Left forelimb (tissue), 1 donor: ENCODE data around the gene TMEM63B.
"Not testable (repeated sequence)": the region's sequence is repeated elsewhere in the genome, so short reads cannot be mapped to it uniquely, and the experiment has no call there.

ENCODE experiments used
- DNase-seq: peaks from one replicate; pipeline ENCODE4 v3.0.0-alpha.2; 2018; ENCODE audit warnings: low spot score

The TMEM63B gene

DNA sequence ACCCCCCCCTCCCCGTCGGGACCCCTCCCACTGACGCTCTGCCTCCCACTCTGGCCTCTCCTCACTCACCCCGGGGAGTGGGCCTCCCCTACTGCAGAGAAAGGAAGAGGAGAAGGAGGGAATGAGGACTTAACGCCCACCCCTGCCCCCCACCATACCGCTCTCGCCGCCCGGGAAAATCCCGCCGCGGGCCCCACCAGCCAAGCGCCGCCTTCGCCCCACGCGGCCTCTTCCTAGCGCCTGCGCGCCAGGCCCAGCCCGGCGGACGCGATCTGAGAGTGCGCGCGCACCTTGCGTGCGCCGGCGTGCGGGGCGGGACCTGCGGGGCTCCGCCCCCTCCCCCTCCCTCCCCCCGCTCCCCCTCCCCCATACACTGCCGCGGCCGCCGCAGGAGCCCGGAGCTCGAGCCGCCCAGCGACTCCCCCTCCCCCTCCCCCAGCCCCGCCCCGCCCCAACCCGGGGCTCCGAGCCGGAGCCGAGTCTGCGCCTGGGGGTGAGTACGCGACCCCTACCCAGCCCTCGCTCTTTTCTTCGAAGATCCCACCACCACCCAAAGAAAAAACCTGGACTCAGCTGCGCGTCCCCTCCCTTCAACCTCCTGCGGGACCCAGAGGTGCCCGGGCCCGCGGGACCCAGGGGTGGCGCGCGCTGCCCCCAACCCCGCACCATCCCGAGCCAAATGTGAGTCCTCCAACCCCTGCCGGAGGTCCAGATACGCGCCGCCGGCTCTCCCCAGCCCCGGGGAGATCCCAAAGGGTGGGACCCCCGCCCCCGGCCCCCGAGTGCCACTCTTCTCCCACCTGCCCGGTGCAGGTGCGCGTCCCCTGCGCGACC is at the start of gene TMEM63B, which contains the start of gene MRPL14:
Gene TMEM63B, plus strand, starts transcription at position 369 of the 834 bp plus-strand sequence. CDS start 7,031 bp downstream, outside the sequence.
Gene MRPL14, minus strand, starts transcription at position 267 of the 834 bp plus-strand sequence. CDS start 10,841 bp downstream, outside the sequence.
- peak; percentile 94 for DNase-seq

DNA sequence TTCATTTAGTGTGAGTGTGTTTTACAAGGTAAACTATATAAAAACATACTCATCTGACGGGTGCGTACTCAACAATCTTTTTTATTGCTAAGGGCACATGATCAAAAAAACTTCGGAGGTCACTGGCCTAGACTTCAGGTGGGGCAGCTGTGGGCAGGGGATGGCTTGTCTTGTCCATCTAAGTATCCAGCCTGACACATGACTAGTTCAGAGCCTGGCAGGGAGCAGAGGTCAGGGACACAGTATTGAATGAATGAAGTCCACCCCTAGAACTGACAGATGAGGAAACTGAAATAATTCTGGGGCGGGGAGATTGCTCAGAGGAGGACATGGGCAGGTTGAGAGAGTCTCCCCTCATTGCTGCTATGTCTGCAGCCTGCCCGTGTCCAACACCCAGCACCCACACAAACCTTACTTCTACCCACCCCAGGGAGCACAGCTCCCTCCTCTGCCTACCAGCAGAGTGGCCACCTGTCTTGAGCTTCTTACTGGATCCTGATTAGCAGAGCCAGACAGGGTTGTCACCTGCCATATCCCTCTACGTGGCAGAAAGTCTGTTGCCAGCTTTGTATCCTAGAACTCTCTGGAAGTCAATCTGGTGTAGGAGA is 49.0 kb upstream of the TMEM63B start:
- no peak for DNase-seq

DNA sequence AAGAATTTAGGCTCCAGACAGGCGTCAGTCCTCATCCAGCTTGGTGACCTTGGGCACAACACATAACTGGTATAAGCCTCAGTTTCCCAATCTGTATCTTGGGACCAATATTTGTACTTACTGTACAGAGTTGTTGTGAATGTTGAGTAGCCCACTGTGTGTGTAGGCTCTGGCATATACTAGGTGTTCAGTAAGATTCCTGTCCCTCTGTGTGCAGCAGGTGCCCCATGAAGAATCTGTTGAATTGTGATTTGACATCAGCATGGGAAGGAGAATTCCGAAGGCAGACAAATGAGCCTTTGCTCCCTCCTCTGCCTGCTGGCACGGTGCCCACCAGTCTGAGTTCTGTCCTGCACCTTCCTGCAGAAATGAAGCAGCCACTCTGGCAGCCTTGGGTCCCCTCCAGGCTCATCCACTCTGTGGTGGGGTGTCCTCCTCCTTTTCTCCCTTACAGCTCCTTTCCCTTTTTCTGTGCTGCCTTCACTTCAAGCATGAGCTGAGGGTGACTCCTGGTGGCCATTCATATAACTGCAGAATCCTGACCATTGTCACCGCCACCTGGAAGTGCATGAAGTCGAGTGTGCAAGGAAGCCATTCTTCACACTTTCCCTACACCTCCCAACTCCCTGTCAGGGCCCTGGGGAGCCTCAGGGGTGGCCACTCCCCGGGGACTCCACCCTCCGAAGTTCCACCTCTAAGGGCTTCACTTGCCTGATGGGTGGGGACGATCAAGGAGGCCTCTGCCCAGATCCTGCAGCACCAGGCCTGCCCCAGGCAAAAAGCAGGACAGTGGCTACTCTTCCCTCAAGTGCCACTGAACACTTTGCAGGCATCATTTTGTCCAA is 48.3 kb upstream of the TMEM63B start:
- DNase-seq: peak; percentile 84

DNA sequence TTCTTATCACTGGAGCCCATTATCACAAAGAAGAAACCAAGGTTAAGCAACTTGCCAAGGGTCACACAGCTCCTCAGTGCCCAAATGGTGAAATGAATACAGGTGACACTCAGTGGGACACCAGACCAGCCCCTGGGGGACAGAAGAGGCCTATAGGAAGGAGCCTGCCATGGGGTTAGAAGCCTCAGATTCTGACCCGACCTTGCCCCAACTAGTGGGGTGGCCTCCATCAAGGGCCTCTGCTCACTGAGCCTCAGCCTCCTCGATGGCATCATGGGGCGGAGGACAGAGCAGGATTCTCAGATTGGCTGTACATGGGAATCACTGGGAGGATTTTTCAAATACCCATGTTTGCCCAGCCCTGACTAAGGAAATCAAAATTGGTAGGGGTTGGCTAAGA is 47.7 kb upstream of the TMEM63B start:
- DNase-seq: no peak

DNA sequence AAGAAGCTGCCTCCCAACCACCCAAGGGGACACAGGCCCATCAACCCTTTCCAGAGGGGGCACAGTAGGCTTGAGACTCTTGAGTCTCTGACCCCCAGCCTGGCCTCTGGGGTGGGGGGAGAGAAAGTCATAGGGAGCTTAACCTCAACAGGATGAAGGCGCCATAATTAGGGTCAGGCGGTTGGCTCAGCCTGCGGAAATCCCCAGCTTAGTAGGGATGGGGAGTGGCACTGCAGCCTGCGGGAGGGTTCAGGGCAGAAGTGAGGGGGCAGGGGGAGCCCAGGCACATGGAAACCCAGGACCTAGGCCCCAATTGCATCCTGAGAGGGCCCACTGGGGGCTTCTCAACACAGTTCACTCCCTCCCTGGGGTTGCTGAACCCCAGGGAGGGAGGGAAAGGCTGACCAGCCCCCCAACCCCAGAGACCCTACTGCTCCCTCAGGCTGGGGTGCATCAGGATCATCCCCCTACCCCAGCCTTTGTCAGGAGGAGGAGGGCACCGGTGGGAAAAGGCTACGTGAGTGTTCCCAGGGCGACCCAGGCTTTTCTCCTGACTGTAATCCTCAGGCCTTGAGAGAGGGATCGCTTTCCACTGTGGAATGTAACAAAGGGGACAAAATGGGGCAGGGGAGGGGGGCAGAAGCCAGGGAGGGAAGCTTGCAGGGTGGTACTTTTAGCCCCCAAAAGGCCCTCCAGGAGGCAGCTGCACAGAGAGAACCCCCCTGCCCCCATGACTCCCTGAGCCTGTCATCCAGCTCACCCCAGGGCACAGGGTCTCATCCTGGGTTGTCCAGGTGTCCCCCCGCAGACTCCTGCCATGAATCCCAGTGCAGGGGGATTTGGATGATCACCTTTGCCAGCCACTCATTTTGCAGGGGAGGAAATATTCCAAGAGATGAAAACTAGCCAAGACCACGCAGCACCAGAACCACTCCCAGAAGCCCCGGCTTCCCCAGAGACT is 46.5 kb upstream of the TMEM63B start:
- DNase-seq: no peak

DNA sequence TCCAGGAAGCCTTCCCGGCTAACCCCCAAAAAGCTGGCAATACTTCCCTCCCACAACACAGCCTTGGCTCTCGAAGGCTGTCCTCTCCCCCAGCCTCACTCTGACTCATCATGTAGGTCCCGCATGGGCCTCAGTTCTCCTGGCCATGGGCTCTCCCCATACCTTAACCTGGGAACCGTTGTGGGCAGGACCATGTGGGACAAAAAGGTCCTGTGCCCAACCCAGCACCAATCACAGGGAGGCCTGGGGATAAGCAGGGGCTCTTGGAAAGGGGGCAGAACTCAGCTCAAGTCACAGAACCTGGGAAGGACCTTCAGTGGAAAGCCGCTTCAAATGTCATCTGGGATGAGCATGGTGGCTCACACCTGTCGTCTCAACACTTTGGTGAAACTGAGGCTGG is 45.6 kb upstream of the TMEM63B start:
- no peak for DNase-seq

DNA sequence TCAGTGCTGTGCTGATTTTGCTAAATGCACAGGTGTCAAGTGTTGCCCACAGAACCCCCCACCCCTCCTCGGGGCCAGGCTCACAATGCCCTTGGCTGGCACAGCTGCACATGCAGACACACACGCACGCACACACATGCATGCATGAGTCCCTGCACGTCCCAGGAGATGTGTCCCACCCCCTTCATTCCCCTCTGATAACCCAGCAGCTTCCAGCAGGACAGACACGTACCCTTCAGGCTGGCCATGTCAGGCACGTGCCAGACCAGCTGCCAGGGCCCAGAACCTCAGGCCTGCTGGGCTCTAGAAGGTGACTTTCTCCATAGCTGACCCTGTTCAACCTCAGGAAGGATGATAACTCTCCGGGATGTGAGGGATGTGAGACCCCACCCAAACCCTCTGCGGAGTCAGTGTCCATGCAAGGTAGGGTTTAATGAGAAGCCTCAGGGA is 44.5 kb upstream of the TMEM63B start:
- no peak for DNase-seq

DNA sequence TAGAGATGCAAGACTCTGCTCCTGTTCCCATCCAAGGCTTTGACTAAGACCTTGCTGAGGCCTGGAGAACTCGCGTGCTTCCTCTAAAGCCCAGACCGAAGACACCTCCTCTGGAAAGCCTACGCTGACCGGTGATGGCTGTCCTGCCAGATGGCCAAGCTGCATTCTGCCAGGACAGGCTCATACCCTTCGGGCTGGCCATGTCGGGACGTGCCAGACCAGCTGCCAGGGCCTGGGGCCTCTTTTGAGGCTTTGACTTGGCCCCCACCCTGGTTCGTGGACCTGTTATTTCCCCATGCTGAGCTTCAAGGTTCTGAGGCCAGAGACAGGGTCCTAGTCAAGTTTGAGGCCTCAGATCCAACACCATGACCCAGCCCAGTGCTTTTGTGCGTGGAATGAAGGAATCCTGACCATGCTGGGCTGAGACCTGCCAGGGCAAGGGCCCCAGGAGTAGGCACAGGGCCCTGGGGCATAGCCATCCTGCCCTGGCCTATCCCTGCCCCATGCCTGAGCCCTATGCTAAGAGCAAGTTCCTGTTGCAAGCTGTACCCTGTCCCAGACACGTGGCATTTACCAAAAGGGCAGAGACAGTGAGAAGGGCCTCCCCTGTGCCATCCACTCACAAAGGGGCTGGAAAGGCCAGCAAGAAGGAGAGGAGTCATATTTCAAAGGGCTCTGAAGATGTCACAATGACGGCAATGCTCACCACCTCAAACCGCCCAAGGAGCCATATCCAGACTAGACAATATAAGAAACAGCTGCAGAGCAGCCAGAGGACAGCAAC is 42.9 kb upstream of the TMEM63B start:
- no peak for DNase-seq

DNA sequence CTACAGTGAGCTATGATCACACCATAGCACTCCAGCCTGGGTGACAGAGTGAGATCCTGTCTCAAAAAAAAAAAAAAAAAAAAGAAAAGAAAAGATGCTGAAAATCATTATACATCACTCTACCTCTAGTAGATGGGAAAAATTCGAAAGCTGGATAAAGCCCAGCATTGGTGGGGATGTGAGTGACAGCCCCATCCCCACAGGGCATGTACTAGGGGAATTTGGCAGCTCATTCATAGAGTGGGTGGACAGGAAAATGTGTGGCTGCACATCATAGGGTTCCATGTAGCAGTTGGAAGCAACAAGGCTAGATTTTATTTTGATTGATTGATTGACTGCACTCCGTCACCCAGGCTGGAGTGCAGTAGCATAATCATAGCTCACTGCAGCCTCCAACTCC is 42.1 kb upstream of the TMEM63B start:
- no peak for DNase-seq

DNA sequence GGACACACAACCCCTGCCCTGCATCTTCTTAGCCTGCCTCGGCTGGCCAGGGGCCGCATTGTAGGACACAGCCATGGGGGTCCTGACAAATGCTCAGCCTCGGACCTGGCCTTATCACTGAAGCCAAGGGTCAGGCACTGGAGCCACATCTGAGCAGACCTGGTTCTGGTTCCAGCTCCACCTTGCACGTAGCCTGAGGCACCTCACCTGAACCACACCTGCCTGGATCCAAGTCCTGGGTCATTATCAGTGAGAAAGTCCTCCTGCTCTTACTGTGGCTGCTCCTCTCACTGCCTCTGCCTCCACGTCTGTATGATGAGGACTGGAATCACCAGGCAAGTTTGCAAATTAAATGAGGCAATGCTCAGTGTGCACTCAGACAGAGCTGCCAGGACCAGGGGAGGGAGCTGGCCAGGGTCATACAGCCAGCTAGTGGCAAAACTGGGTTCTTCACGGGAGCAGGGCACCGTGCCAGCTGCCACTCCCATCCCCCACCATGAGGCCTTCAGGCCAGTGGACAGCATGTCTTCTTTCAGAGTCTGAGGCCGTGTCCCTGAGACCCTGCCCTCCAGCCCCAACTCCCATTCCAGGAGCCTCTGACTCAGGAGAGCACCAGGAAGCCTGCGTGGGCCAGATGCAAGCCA is 40.3 kb upstream of the TMEM63B start:
- no peak for DNase-seq

DNA sequence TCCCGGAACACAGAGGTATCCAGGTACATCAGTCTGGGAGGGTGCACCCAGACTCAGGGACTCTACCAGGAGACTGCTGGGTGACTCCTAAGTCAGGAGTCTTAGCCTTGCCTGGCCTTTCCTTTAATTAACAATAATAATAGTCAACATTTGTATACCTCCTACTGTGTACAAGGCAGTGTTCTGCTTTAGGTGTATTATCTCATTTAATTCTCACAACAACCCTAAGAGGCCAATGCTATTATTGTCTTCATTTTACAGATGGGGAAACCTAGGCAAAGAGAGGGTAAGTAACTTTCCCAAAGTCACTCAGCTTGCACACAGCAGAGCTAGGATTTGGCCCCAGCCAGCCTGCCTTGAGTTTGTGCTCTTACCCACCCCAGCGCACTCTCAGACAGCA is 39.7 kb upstream of the TMEM63B start:
- no peak for DNase-seq

DNA sequence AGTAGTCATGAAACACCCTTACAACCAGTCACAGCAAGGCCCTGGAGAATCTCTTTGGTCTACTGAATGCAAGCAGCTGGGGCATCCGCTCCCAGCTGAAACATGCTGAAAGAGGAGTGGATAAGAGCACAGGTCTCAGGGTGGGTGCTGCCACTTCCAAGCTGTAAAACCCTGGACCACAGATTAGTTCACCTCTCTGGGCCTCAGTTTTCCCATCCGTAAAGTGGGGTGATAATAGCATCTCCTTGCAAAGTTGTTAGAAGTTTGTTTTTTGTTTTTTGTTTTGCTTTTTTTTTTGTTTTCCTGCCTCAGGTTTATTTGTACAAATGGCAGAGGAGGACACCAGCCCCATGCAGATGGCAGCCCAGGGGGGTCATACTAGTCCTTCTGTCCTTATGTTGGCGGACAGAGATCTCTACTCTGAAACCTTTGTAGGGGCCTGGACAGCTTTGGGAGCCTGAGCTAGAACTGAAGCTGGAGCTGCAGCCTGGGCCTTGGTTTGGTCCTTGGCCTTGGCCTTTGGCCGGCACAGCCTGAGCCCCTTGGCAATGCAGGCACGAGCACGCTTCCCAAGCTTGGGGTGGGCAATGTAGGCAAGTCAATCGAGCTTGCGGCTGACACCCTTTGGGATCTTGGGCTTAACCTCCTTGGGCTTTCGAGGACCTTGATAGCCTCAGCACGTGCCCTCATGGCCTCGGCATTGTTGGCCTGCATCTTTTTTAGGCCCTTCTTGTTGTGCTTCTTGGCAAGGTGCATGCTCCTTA is 38.3 kb upstream of the TMEM63B start:
- DNase-seq: no peak

DNA sequence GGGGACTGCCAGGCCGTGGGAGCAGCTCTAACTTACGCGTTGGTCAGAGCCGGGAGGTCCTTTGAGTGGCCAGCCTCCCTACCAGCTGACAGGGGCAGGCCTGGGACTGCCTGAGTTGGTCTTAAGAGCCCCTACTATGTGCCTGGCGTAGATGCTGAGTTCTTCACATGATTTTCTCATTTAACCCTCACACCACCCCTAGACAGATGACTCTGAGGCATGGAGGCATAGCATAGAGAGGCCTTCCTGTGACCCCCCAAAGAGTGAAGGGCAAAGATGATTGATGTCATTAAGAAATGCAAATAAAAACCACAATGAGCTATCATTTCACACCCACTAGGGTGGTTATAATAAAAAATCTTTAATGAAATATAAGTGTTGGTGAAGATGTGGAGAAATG is 36.9 kb upstream of the TMEM63B start:
- DNase-seq: no peak

DNA sequence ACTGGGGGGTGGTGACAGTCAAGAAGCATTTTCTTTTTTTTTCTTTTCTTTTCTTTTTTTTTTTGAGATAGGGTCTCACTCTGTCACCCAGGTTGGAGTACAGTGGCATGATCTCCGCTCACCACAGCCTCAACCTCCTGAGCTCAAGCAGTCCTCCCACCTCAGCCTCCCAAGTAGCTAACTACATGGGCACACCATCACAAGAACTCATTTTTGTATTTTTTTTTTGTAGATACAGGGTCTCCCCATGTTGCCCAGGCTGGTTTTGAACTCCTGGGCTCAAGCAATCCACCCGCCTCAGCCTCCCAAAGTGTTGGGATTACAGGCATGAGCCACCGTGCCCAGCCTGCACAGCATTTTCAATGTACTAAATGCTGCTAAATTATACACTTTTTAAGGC is 36.0 kb upstream of the TMEM63B start:
- DNase-seq: not testable (repeated sequence)

DNA sequence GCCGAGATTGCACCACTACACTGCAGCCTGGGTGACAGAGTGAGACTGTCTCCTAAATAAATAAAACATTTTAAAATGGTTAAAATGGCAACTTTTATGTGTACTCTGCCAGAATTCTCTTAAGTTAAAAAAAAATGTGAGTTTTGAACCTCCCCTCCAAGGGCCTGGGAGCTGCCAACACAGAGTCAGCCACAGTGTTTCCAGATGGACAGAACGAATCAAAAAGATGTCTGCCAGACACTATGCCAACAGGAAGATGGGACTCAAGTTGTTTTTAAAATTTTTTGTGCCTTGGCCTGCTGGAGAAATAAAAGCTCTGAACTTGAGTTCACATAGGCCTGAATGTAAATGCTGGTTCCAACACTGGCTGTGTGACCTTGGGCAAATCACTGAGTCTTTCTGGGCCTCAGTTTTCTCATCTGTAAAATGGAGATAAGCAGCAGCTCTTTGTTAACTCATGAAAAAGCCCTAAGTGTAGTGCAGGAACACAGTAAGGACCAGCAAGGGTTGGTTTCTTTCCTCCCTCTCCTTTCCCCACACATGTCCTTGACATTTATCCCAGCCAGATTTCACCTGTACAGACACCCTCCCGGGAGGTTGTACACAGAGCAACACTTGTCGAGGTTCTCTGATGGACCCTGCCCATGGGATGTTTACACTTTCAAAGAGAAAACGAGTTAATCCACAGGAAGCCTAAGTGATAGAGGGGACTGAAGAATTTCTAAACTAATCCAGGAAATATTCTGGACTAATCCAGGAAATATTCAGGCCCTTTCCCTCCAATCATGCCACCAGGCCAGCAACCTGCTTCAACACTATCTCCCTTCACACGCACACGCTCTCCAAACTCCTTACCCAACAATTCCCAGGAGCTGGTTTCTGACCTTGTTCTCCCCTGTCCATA is 35.1 kb upstream of the TMEM63B start:
- DNase-seq: no peak

DNA sequence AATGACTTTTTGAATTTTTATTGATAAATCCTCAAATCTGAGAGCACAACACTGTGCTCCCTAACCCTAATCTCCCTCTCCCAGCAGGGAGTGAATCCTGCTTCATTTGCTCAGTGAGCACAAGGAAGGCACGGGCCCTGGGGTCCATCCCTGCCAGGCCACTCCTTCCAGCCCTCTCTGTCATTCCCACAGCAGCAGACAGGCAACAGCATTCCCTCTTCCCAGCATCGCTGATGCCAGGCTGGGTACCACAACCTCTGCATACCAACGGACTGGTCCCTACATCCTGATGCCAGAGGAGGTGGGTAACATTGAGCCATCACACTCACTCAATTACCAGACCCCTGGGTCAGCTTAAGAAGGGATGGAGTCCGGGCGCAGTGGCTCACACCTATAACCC is 34.3 kb upstream of the TMEM63B start:
- DNase-seq: no peak

DNA sequence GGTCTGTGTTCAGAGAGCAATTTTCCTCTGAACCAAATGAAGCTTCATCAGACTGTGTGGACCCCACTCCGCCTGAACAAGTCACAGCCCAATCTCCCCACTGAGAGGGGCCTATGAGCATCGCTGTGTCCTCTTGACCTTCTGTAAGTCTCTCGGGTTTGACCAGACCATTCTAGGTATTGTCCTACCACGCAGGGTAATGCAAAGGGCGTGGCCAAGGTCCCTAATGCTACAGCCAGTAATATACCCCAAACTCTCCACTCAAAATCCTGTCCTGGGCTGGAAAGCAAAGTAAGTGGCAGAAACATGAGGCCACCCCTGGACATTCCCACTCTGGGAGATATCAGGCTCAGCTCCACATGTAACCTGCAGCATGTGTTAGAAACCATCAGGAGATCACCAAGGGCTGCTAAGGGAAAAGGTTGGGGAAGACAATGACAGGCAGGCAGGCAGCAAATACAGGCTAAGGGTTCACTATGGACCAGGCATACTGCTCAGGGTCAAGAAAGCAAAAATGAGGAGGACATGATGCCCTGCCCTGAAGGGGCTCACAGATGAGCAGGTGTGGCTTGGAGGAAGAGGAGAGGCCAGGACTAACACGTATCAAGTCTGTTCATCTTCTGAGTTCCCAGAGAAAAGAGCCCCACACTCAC is 33.5 kb upstream of the TMEM63B start:
- DNase-seq: no peak
